ENCODE measurements around the gene REXO5.

REXO5 gene

GRCh38 chr16:20871941-20872815, 65.9 kb downstream of the REXO5 start:
- DNase-seq = no peak

DNA sequence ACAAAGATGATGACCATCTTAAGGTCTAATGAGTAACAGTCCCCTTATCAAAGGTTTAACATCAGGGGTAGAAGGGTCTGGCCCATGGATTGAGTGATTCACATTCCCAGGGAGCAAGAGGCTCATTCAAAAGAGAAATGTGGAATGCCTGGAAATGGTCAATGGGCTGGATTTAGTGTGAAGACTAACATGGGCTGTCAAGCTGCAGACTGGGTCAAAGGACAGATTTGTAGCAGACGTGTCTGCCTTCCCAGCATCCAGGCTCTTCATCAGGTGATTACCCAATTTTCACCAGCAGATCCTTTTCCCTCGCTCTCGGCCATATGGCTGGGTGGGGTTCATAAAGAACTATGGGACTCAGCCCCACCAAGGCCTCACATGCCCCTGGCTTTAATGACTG, 67.0 kb downstream of the REXO5 start:
- DNase-seq = no peak

DNA sequence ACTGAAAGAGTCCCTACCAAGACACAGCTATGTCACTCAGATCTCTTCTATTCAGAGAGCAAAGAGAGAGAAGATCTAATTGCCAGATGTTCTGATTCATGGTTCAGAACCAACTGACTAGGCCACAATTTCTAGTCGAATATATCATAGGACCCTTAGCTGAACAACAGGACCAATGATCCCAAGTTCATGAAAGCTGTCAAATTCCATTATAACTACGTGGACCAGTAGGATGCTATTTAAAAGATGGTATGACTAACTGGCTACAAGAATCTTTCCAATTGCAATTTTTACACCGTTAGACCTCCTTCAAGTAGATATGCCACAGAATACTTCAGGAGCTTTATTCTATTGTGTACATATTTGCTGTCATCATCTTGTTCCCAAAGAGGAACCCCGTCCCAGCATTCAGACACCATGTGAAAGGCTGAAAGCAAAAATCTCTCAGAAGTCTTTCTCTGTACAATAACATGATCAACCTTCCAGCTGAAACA, 67.8 kb downstream of the REXO5 start:
- DNase-seq = no peak

GRCh38 chr16:20875355-20875650, 69.0 kb downstream of the REXO5 start:
- peak in 1 of 58 donors; percentile 19 for DNase-seq

DNA sequence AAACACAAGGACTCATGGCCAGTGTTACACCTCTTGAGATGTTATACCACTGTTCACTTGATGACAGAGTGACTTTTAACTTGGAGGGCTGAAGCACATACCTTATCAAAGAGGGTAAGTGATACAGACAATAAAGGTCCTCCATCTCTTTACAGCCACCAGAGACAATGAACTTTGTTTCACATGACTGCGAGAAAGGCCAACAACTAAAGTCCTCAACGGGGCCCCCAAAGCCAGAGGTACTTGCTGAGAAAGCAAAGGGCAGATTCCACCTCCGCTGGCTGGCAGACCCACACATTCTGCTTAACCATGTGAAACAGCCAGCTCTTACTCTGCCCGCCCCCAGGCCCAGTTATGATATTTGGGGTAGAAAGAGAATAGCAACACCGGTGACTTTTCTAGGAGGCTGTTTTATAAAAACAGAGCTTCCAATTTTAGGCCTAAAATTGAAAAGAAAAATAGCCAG, 72.4 kb downstream of the REXO5 start:
- DNase-seq = no peak

- no peak for DNase-seq
These were observed 73.1 kb downstream of the REXO5 start for GRCh38 chr16:20879175-20880040.

- no peak for DNase-seq
These were observed 74.7 kb downstream of the REXO5 start for GRCh38 chr16:20880867-20881502.

DNA sequence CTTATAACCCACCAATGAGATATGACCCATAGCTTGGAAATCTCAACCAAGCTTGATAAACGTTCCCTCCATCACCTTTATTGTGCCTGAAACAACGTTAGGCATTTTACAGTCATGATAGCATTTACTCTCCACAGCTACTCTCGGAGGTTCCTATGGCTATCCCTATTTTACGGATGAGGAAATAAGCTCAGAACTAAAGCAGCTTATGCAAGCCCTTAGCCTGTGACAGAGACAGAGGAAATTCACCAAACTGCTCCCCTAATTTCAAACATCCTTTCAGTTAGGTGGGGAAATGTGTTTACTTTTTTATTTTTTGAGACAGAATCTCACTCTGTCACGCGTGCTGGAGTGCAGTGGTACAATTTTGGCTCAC, 75.2 kb downstream of the REXO5 start:
- DNase-seq = no peak

GRCh38 chr16:20883554-20884239, 77.4 kb downstream of the REXO5 start:
- no peak for DNase-seq

DNA sequence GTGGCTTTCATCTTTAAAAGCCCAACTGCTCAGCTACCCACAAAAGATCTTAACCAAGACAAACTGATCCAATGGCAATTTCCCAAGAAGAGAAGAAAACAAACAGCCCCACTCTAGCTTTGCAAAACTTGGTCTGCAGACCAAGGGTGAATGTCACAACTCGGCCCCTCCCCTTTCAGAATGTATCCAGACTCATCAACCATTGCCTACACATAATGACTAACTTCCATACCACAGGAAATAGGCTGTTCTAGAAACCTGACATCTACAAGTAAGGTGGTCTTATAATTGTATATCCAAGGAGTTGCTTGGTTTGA, 77.9 kb downstream of the REXO5 start:
- no peak for DNase-seq

DNA sequence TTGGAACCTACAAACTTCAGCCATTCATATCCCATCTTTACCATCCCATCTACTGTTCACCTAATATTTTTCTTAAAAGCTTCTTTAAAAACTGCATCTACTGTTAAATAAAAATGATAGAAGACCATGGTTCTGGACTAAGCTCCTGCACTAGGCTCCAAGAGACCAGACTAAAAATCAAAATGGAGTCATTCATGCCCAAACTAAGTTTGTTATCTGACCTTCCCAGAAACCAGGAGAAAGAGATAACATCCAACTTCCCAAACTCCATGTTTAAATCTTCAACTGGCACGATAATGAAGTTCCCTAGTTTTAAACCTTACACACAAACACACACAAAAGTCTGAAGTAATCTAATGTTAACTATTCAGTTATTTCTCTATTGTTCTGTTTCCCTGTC, 80.0 kb downstream of the REXO5 start:
- no peak for DNase-seq

DNA sequence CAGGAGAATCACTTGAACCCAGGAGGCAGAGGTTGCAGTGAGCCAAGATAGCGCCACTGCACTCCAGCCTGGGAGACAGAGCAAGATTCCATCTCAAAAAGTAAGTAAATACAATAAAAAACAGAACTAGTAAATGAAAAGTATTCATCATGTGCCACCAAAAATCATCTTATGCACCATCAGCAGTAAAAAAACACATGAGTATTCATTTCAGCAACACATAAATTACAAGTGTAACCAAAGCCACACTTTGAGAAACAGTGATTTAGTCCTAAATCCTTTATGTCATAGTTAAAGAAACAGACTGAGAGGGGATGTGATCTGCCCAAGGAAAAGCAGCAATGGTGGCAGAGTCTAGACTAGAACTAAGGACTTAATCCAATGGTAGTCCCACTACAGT, 80.9 kb downstream of the REXO5 start:
- DNase-seq = no peak

- DNase-seq = no peak
These were observed 83.4 kb downstream of the REXO5 start for GRCh38 chr16:20889625-20890275.

- no peak for DNase-seq
These were observed 88.1 kb downstream of the REXO5 start for GRCh38 chr16:20894388-20894787.

GRCh38 chr16:20897253-20897897, 91.0 kb downstream of the REXO5 start:
- DNase-seq = peak in 2 of 58 donors; percentile 6 to 20

- DNase-seq = no peak
These were observed 91.6 kb downstream of the REXO5 start for GRCh38 chr16:20897922-20898321.

DNA sequence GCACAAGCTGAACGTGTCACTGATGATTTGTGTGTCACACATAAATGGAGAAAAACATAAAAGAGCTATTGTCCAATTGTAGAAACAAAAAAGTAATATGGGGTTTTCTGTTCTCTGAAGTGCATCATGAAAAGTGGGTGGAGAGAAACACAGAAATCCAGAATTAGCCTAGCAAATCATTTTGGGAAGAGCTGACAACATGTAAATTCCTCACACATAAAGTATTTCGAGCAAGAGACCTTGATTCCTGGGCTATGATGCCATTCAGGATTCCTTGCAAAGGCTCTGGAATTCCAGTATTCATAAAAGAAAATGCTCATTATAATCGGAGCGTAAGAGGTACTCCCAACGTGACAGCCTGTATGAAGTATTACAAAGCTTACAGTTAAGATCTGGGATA, 92.7 kb downstream of the REXO5 start:
- DNase-seq = peak in 1 of 58 donors; percentile 19

Data from anterior cingulate cortex (tissue), 58 donors.